GM18508 (cell line): ENCODE measurements around the gene CLEC11A.
"Not testable (repeated sequence)": the region's sequence is repeated elsewhere in the genome, so short reads cannot be mapped to it uniquely, and the experiment has no call there.

Experiments
- ATAC-seq: cut with Tn5 transposase; IDR thresholded peaks from one replicate; pipeline ENCODE4 v1.9.1; 2021; ENCODE audit warnings: moderate number of reproducible peaks; ENCODE audit not compliant: insufficient read depth, unreplicated experiment

CLEC11A gene

GRCh38 chr19:50721441-50722137 lies 1.6 kb upstream of the CLEC11A start:
- ATAC-seq, result no peak

GRCh38 chr19:50722201-50723013 lies 757 bp upstream of the CLEC11A start:
- ATAC-seq, result no peak

DNA sequence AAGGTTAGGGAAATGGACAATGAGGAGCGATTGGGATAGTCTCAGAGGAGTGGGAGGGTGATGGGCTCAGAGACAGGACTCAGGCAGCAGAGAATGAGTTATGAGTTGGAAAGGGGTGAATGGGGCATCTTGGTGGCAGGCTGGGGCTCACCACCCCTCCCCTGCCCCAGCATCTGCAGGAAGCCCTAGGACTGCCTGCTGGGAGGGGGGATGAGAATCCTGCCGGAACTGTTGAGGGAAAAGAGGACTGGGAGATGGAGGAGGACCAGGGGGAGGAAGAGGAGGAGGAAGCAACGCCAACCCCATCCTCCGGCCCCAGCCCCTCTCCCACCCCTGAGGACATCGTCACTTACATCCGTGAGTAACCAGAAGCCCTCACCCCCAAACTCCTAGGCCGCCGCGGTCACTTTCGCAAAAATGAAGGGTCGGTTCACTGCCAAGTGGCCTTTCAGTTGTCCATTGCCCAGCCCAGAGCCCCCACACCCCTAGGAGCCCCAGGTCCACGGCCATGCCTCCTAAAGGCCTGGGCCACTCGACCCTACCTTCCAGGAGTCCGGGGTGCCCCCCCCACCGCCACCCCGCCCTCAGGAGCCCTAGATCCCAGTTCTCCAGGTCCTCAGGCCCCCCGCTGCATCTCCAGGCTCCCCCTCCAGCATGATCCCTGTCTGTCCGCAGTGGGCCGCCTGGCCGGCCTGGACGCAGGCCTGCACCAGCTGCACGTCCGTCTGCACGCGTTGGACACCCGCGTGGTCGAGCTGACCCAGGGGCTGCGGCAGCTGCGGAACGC lies 764 bp downstream of the CLEC11A start:
- ATAC-seq, result no peak

DNA sequence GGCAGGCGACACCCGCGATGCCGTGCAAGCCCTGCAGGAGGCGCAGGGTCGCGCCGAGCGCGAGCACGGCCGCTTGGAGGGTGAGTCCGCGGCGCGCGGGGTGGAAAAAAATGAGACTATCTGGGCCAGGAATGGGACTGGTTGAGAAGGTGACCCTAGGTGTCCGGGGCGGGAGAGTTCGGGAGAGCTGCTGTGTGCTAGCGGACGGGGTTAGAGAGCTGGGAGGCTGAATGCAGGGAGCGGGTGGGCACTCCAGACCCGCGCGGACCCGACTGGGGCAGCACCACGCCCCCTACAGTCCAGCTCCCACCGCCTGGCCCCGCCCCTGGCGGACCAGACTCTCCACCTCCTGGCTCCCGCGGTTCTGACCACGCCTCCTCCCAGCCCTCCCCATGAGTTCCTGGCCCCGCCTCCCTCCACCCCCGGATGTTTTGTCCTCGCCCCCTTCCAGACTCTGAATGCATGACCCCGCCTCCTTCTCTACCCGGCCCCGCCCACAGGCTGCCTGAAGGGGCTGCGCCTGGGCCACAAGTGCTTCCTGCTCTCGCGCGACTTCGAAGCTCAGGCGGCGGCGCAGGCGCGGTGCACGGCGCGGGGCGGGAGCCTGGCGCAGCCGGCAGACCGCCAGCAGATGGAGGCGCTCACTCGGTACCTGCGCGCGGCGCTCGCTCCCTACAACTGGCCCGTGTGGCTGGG lies 1.5 kb downstream of the CLEC11A start:
- ATAC-seq, result no peak

DNA sequence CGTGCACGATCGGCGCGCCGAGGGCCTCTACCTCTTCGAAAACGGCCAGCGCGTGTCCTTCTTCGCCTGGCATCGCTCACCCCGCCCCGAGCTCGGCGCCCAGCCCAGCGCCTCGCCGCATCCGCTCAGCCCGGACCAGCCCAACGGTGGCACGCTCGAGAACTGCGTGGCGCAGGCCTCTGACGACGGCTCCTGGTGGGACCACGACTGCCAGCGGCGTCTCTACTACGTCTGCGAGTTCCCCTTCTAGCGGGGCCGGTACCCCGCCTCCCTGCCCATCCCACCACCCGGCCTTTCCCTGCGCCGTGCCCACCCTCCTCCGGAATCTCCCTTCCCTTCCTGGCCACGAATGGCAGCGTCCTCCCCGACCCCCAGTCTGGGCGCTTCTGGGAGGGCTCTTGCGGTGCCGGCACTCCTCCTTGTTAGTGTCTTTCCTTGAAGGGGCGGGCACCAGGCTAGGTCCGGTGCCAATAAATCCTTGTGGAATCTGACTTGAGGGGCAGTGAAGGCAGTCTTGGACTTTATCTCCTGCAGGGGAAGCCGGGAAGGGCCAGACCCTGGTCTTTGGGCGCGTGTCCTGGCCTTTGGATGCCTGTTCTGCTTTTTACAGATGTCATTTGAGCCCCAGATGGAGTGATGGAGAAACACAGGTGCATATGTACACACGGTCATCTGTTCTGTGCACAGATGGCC lies 2.2 kb downstream of the CLEC11A start:
- no peak for ATAC-seq

- no peak for ATAC-seq
Observed at GRCh38 chr19:50725911-50726230, 2.7 kb downstream of the CLEC11A start.

GRCh38 chr19:50728084-50728737 lies 5.0 kb downstream of the CLEC11A start:
- ATAC-seq, result no peak

GRCh38 chr19:50729894-50730293 lies 6.7 kb downstream of the CLEC11A start:
- ATAC-seq, result no peak

GRCh38 chr19:50735869-50736268 lies 12.7 kb downstream of the CLEC11A start:
- ATAC-seq, result no peak

GRCh38 chr19:50736338-50736737 lies 13.2 kb downstream of the CLEC11A start:
- ATAC-seq, result no peak

DNA sequence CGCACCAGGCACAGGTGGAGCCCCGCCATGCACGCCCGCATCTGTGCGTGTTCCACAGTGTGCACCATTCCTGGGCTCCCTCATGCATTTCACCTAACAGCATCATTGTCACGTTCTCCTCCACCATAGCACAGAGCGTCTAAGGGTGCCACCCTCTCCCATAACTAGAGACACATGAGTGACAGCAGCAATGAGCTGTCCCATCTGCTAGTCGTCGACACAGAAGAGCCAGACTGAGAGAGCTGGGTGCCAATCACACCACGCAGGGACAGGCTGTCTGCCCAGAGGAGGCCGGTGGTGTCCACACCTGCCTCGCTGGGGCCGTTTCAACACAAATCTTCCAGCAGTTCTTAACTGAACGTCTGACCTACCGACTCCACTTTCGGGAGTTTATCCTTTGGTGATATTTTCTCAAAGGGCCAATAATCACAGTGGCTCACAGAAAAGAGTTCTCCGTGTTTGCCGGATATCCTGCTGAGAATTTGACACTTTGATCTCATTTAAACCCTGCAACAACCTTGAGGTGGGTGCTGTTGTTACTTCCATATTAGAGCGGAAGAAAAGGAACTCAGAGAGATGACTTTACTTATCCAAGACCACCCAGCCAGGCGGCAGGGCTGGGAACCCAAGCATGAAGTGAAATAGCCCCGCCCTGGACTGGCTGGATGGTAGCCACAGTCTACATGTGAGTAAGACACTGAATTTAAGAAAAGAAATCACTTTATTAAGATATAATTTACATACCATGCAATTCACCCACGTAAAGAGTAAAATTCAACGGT lies 16.2 kb downstream of the CLEC11A start:
- ATAC-seq, result no peak

GRCh38 chr19:50739914-50740426 lies 16.8 kb downstream of the CLEC11A start:
- ATAC-seq, result no peak

DNA sequence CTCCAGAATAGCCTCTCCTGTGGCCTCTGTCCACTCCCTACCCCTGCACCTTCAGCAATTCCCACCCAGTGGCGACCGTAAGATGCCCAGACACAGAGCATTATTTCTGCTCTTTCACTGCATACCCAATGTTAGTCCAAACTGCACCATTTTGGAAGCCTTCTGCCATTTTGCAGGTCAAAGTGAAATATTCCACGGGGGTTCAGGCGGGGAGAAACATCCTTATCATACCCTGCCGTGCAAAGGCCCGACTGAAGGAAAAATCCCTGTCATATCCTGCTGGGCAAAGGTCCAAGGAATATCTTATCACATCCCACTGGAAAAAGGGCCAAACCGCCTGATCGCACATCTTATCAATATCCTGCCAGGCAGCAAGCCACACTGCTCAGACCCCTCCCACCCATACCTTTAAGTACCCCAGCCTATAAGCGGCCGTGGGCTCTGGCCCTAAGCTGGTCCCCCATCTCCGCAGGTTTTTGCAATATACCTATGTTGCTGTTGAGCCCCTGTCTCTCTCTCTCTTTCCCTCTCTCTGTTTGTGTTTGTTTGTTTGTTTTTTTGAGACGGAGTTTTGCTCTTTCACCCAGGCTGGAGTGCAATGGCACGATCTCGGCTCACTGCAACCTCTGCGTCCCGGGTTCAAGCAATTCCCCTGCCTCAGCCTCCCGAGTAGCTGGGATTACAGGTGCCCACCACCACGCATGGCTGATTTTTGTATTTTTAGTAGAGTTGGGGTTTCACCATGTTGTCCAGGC lies 18.2 kb downstream of the CLEC11A start:
- ATAC-seq, result no peak

GRCh38 chr19:50743537-50743936 lies 20.4 kb downstream of the CLEC11A start:
- ATAC-seq, result no peak

DNA sequence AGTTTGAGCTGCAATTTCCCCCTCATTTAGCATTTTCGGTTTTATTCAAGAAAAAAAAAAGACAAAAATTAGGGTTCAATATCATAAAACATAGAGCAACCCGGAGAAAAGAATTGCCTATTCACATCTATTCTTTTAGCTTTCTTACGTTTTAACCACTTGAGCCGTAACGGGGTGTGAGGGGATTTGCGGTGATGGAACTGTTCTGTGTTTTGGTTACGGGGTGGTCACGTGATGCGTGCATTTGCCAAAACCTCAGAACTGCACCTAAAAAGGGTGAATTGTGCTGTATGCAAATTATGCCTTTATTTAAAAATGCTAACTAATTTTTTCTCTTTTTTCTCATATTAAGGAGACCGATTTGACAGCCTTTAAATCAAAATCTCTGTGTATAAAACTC lies 22.1 kb downstream of the CLEC11A start:
- ATAC-seq, result no peak

GRCh38 chr19:50747141-50747540 lies 24.0 kb downstream of the CLEC11A start:
- not testable (repeated sequence) for ATAC-seq

DNA sequence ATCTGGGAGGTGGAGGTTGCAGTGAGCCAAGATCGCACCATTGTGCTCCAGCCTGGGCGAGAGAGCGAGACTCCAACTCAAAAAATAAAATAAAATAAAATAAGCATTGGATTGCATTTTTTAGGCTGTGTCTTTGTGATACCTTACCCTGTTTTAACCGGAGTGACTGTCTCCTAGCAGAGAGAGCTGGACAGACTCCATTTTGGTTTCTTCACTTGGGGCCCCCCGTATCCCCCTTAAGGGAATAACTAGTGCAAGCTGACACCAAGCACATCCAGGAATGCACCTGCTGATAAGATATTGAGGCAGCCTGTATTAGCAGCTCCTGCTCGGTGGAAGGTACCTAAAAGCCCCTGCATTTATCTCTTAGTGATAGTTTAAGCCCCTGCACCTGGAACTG lies 26.3 kb downstream of the CLEC11A start:
- no peak for ATAC-seq

DNA sequence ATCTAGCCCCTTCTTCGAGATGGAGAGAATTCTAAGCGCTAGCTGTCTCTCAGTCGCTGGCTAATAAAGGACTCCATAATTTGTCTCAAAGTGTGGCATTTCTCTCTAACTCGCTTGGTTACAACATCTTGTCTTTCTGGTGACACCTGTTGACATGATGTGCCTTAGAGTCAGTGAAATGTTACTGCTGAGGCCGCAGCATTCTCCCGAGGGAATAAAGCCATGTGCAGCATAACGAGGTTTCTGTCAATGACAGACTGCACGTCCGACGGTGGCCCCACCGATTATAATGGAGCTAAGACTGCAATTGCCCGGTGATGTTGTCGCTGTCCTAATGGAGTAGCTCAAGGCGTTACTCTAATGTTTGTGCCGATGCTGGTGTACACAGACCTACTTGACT lies 26.8 kb downstream of the CLEC11A start:
- no peak for ATAC-seq
